Measurements from ENCODE around the gene FOXC2.

The FOXC2 gene

GRCh38 chr16:86566601-86566965 is at the start of gene FOXC2:
TSS of gene FOXC2 (plus strand) at chr16:86566829. CDS start at chr16:86567336, 507 bp downstream.
- peak; percentile 91 for DNase-seq (ENCODE audit: low spot score)

- DNase-seq (ENCODE audit: low spot score), result no peak
Measured at GRCh38 chr16:86517033-86517432, 49.6 kb upstream of the FOXC2 start.

GRCh38 chr16:86517652-86518258 is 48.9 kb upstream of the FOXC2 start:
- DNase-seq (ENCODE audit: low spot score), result peak; percentile 83

- no peak for DNase-seq (ENCODE audit: low spot score)
Measured at GRCh38 chr16:86519007-86519648, 47.5 kb upstream of the FOXC2 start.

- no peak for DNase-seq (ENCODE audit: low spot score)
Measured at GRCh38 chr16:86519649-86520316, 46.8 kb upstream of the FOXC2 start.

- no peak for DNase-seq (ENCODE audit: low spot score)
Measured at GRCh38 chr16:86520317-86521210, 46.1 kb upstream of the FOXC2 start.

GRCh38 chr16:86521236-86522197 is 45.1 kb upstream of the FOXC2 start:
- DNase-seq (ENCODE audit: low spot score), result no peak

GRCh38 chr16:86522634-86523033 is 44.0 kb upstream of the FOXC2 start:
- DNase-seq (ENCODE audit: low spot score), result no peak

- no peak for DNase-seq (ENCODE audit: low spot score)
Measured at GRCh38 chr16:86523166-86523740, 43.4 kb upstream of the FOXC2 start.

- no peak for DNase-seq (ENCODE audit: low spot score)
Measured at GRCh38 chr16:86524029-86524428, 42.6 kb upstream of the FOXC2 start.

GRCh38 chr16:86525696-86526095 is 40.9 kb upstream of the FOXC2 start:
- no peak for DNase-seq (ENCODE audit: low spot score)

- no peak for DNase-seq (ENCODE audit: low spot score)
Measured at GRCh38 chr16:86527366-86527765, 39.3 kb upstream of the FOXC2 start.

- no peak for DNase-seq (ENCODE audit: low spot score)
Measured at GRCh38 chr16:86528061-86528929, 38.3 kb upstream of the FOXC2 start.

- no peak for DNase-seq (ENCODE audit: low spot score)
Measured at GRCh38 chr16:86529160-86529559, 37.5 kb upstream of the FOXC2 start.

GRCh38 chr16:86530251-86531190 is 36.1 kb upstream of the FOXC2 start:
- no peak for DNase-seq (ENCODE audit: low spot score)

GRCh38 chr16:86531191-86531545 is 35.5 kb upstream of the FOXC2 start:
- no peak for DNase-seq (ENCODE audit: low spot score)

GRCh38 chr16:86531641-86532525 is 34.7 kb upstream of the FOXC2 start:
- no peak for DNase-seq (ENCODE audit: low spot score)

- no peak for DNase-seq (ENCODE audit: low spot score)
Measured at GRCh38 chr16:86532526-86532815, 34.2 kb upstream of the FOXC2 start.

Measured in left forelimb (tissue), 1 donor.